ENCODE data around the gene ASXL1.

DNA sequence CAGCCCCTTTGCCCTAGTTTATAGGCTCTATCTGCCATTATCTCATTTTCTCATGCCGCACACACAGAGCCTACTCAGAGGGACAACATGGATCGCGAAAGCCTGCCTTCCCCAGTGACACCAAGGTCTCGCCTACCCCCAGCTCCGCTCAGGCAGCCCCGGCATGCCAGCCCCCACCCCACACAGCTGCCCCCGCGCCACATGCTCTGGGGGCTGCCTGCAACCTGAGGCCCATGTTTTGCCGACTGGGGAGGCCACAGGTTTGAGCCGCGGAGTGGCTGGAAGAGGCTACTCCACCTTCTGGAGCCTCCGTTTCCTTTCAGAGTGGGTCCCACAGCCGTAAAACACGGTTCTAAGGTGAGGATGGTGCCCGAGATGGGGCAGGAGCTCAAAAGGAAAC is 102.1 kb downstream of the ASXL1 start:
- TF ChIP-seq, protein P1, sequence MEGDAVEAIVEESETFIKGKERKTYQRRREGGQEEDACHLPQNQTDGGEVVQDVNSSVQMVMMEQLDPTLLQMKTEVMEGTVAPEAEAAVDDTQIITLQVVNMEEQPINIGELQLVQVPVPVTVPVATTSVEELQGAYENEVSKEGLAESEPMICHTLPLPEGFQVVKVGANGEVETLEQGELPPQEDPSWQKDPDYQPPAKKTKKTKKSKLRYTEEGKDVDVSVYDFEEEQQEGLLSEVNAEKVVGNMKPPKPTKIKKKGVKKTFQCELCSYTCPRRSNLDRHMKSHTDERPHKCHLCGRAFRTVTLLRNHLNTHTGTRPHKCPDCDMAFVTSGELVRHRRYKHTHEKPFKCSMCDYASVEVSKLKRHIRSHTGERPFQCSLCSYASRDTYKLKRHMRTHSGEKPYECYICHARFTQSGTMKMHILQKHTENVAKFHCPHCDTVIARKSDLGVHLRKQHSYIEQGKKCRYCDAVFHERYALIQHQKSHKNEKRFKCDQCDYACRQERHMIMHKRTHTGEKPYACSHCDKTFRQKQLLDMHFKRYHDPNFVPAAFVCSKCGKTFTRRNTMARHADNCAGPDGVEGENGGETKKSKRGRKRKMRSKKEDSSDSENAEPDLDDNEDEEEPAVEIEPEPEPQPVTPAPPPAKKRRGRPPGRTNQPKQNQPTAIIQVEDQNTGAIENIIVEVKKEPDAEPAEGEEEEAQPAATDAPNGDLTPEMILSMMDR (IDR thresholded peaks at IDR 0.05) = no peak
- TF ChIP-seq POLR2AphosphoS5 (IDR thresholded peaks at IDR 0.05) = no peak
- TF ChIP-seq POLR2A (IDR thresholded peaks at IDR 0.05) = no peak
- TF ChIP-seq EP300 (IDR thresholded peaks at IDR 0.05) = no peak
